Measurements from ENCODE around the gene CRAT. TPM values are rescaled to one million over a fixed set of nuclear protein-coding genes. Genes with fewer than 3 reads are reported as not detected.

Gene CRAT
- total and polyA plus RNA-seq, 2 experiments from 2014 or later: 4.6 to 9.9 TPM

GRCh38 chr9:129098328-129098727 is 12.3 kb downstream of the CRAT start (continued):
- TF ChIP-seq REST (IDR thresholded peaks at IDR 0.05; ENCODE audit: unreplicated experiment) (no peak), EZH2phosphoT487 (IDR thresholded peaks at IDR 0.05; ENCODE audit: unreplicated experiment) (no peak), JUNB (IDR thresholded peaks at IDR 0.05; ENCODE audit: unreplicated experiment) (no peak), ZNF114 (CRISPR knock-in tag; IDR thresholded peaks at IDR 0.05) (no peak)

GRCh38 chr9:129097671-129098306 is 12.8 kb downstream of the CRAT start:
- no peak overlapping the region for H3K4me3 Mint-ChIP-seq
- ATAC-seq: no peak
- TF ChIP-seq EZH2phosphoT487 (IDR thresholded peaks at IDR 0.05; ENCODE audit: unreplicated experiment) (no peak), CREB1 (CRISPR knock-in tag; IDR thresholded peaks at IDR 0.05; ENCODE audit: low read depth) (no peak), ZNF114 (CRISPR knock-in tag; IDR thresholded peaks at IDR 0.05) (no peak), ZNF462 (CRISPR knock-in tag; IDR thresholded peaks at IDR 0.05) (no peak), NANOG (IDR thresholded peaks at IDR 0.05; ENCODE audit: borderline replicate concordance) (no peak), POLR2AphosphoS5 (IDR thresholded peaks at IDR 0.05; ENCODE audit: low read depth) (no peak), ETS1 (IDR thresholded peaks at IDR 0.05) (no peak), REST (IDR thresholded peaks at IDR 0.05; ENCODE audit: unreplicated experiment) (no peak), JUNB (IDR thresholded peaks at IDR 0.05; ENCODE audit: unreplicated experiment) (no peak)

More at GRCh38 chr9:129097671-129098306, 12.8 kb downstream of the CRAT start:
- H2AFZ ChIP-seq: no peak overlapping the region
- Mint-ChIP-seq H3K9me3 (no peaks in the 10 kb centered on the region), H3K4me1 (peaks cover 6% of the 10 kb centered on the region), H3K36me3 (ENCODE audit: low read depth) (no peaks in the 10 kb centered on the region), H3K27ac (no peak overlapping the region), H3K27me3 (ENCODE audit: insufficient read depth, low read depth, poor library complexity) (peaks cover 16% of the 10 kb centered on the region)
- H3K27ac ChIP-seq (ENCODE audit: low read depth): no peak overlapping the region
- peaks cover under 1% of the 10 kb centered on the region; the same call in 1 of the 2 replicates for H3K4me1 ChIP-seq (ENCODE audit: insufficient read depth)
- no peaks in the 10 kb centered on the region for H3F3A ChIP-seq (replicated peaks; ENCODE audit: low read depth)
- DNase-seq (ENCODE audit: low spot score): no peak
- H3K4me3 ChIP-seq: no peak overlapping the region
- H3K27me3 ChIP-seq (ENCODE audit: insufficient read depth): no peaks in the 10 kb centered on the region
- H3K4me2 ChIP-seq: no peak overlapping the region
- no peaks in the 10 kb centered on the region for H3K9me2 ChIP-seq (ENCODE audit: insufficient read depth)
- H3K79me2 ChIP-seq (replicated peaks; ENCODE audit: insufficient read depth): no peaks in the 10 kb centered on the region
- H4K20me1 ChIP-seq (replicated peaks; ENCODE audit: insufficient read depth): peaks cover 4% of the 10 kb centered on the region; the same call in 1 of the 2 replicates
- H3K36me3 ChIP-seq (ENCODE audit: insufficient read depth): no peaks in the 10 kb centered on the region

All from GM23338 (cell line).